OCI-LY7 (cell line): ENCODE data around the gene RASGRP1. TPM values are rescaled to one million over a fixed set of nuclear protein-coding genes. Genes with fewer than 3 reads are reported as not detected.

Experiments used
- BruUV-seq: library from RNA; stranded (reverse); fragments of 400-500 nt; replicated peaks from 2 replicates; lab custom pipeline; 2021; lab: Mats Ljungman, UMichigan
- CTCF ChIA-PET: fragments of 300-600 bp; sonication (Branson Sonifier 250); formaldehyde crosslinking; loops from one replicate; lab custom pipeline; 2022; ENCODE audit warnings: antibody characterized with exemption; ENCODE audit not compliant: unreplicated experiment; lab: Charles Lee
- POLR2A ChIA-PET: fragments of 300-600 bp; sonication (Branson Sonifier 250); formaldehyde crosslinking; loops from one replicate; lab custom pipeline; 2022; ENCODE audit warnings: antibody characterized with exemption; lab: Charles Lee
- DNase-seq: peaks from one replicate; pipeline ENCODE4 v3.0.0-alpha.2; 2015; ENCODE audit warnings: low spot score
- H2AFZ ChIP-seq: fragments of 200-600 bp; sonication (generic), shearing (Covaris generic); 2 replicates; pipeline ENCODE4 v1.6.1; 2014; ENCODE audit warnings: mild to moderate bottlenecking, antibody characterized with exemption, low read length, moderate library complexity
- H3K27ac ChIP-seq: fragments of 200-600 bp; sonication (generic); 2 replicates; pipeline ENCODE4 v1.5.1; 2014; ENCODE audit warnings: mixed run types, low read depth, mild to moderate bottlenecking, moderate library complexity, low read length, inconsistent platforms; ENCODE audit not compliant: poor library complexity, severe bottlenecking
- H3K36me3 ChIP-seq: fragments of 200-600 bp; sonication (generic); 2 replicates; pipeline ENCODE4 v1.6.1; 2014; ENCODE audit warnings: mild to moderate bottlenecking, antibody characterized with exemption, low read length, moderate library complexity, mixed read lengths; ENCODE audit not compliant: insufficient read depth
- H3K4me1 ChIP-seq: fragments of 200-600 bp; sonication (generic); 2 replicates; pipeline ENCODE4 v1.5.1; 2014; ENCODE audit warnings: mild to moderate bottlenecking, low read length; ENCODE audit not compliant: insufficient read depth, poor library complexity, severe bottlenecking
- H3K4me2 ChIP-seq: fragments of 200-600 bp; sonication (generic); 2 replicates; pipeline ENCODE4 v1.6.1; 2014; ENCODE audit warnings: mild to moderate bottlenecking, low read length
- H3K4me3 ChIP-seq: fragments of 200-600 bp; sonication (generic); 2 replicates; pipeline ENCODE4 v1.5.1; 2014; ENCODE audit warnings: mild to moderate bottlenecking, low read depth, low read length; ENCODE audit not compliant: poor library complexity, severe bottlenecking
- H3K79me2 ChIP-seq: fragments of 200-600 bp; sonication (generic); 2 replicates; pipeline ENCODE4 v1.6.1; 2016; ENCODE audit warnings: low read depth, mild to moderate bottlenecking, low read length, moderate library complexity, mixed read lengths; ENCODE audit not compliant: insufficient read depth
- H3K9me2 ChIP-seq: fragments of 200-600 bp; sonication (generic); 2 replicates; pipeline ENCODE4 v1.6.1; 2016; ENCODE audit warnings: mild to moderate bottlenecking, low read length, mixed read lengths; ENCODE audit not compliant: insufficient read depth
- H3K9me3 ChIP-seq: fragments of 200-600 bp; sonication (generic); 2 replicates; pipeline ENCODE4 v1.6.1; 2014; ENCODE audit warnings: mild to moderate bottlenecking, mixed run types, low read length, mixed read lengths
- H4K20me1 ChIP-seq: fragments of 200-600 bp; sonication (generic); 2 replicates; pipeline ENCODE4 v1.6.1; 2014; ENCODE audit warnings: mild to moderate bottlenecking, antibody characterized with exemption, low read length, moderate library complexity, mixed read lengths; ENCODE audit not compliant: insufficient read depth
- EZH2phosphoT487 ChIP-seq: fragments of 200-600 bp; sonication (generic); IDR thresholded peaks from 2 replicates; pipeline ENCODE4 v1.6.1; 2018; ENCODE audit warnings: low read depth, borderline replicate concordance, mild to moderate bottlenecking, mixed run types, antibody characterized with exemption, low read length, moderate library complexity, mixed read lengths
- intact Hi-C: fragments of 100-400 bp; cut with micrococcal nuclease; formaldehyde crosslinking; loops from one replicate; pipeline ENCODE4 v1.10.0; 2022; ENCODE audit not compliant: unreplicated experiment
- total RNA-seq, 2 experiments: library from RNA; depleted of rRNA in 1 of 2; stranded (reverse); fragments of >200 nt in 1 of 2; shearing (Covaris generic) in 1 of 2; gene quantifications; 2 replicates each; pipeline ENCODE4 v1.2.3, GENCODE V29; 2014 to 2022
- TF ChIP-seq, protein P1 (sequence below): fragments of 200-600 bp; sonication (generic); conservative IDR thresholded peaks from 2 replicates; pipeline ENCODE4 v1.5.1; 2014; ENCODE audit warnings: mild to moderate bottlenecking, antibody characterized with exemption, low read length, moderate library complexity, mixed read lengths

Gene RASGRP1
- total RNA-seq, 2 experiments from 2014 or later = 6.1 to 17.2 TPM

DNA sequence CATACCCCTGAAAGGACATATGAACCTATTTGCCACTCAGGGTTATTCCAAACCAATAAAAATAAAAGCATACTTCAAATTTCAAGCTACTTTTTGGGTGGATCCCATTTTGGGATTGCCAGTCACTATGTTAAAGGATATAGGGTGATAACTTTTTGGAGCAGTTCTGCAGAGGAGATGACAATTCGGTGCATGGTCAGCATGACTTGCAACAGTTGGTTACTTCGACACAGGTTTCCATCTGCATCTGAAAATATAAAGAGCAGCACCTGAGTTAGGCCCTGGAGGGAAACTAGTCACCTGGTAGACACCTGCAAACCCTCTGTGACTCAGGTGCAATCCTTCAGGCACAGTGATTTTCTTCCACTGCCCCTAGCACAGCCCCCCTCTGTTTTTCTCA, 38.5 kb downstream of the RASGRP1 start:
- no peak overlapping the region for H3K4me2 ChIP-seq
- no peaks in the 10 kb centered on the region for H3K9me2 ChIP-seq
- TF ChIP-seq, protein P1, sequence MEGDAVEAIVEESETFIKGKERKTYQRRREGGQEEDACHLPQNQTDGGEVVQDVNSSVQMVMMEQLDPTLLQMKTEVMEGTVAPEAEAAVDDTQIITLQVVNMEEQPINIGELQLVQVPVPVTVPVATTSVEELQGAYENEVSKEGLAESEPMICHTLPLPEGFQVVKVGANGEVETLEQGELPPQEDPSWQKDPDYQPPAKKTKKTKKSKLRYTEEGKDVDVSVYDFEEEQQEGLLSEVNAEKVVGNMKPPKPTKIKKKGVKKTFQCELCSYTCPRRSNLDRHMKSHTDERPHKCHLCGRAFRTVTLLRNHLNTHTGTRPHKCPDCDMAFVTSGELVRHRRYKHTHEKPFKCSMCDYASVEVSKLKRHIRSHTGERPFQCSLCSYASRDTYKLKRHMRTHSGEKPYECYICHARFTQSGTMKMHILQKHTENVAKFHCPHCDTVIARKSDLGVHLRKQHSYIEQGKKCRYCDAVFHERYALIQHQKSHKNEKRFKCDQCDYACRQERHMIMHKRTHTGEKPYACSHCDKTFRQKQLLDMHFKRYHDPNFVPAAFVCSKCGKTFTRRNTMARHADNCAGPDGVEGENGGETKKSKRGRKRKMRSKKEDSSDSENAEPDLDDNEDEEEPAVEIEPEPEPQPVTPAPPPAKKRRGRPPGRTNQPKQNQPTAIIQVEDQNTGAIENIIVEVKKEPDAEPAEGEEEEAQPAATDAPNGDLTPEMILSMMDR = no peak
- no peak for TF ChIP-seq EZH2phosphoT487
- ChIA-PET CTCF (no interaction called here), POLR2A (no interaction called here)
- no peaks in the 10 kb centered on the region for H3K4me1 ChIP-seq
- H3K36me3 ChIP-seq = no peaks in the 10 kb centered on the region
- BruUV-seq = no TSS peak
- H2AFZ ChIP-seq = no peak overlapping the region
- DNase-seq = no peak
- no peaks in the 10 kb centered on the region for H3K9me3 ChIP-seq
- intact Hi-C loops = no loop called here
- H3K4me3 ChIP-seq = no peak overlapping the region
- H3K27ac ChIP-seq = no peak overlapping the region
- no peaks in the 10 kb centered on the region for H4K20me1 ChIP-seq
- H3K79me2 ChIP-seq = no peaks in the 10 kb centered on the region

DNA sequence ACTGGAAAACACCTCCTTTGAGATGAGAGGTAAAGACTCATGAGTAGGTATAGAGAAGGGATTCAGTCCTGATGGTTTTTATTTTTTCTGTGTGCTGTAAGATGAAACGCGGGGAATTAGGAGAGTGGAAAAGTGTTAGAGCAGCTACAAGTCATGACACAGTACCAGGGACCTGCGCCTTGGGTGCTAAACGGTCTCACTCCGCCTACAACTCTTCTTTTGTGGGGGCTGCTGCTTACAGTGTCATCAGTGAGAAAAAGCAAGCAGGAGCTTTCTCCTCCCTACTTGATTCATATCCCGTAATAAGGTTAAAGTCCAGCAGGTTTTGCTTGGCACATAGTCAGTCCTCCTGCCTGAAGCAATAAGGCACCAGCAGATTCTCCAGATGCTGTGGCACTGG, 39.1 kb downstream of the RASGRP1 start:
- Histone ChIP-seq H3K9me3 (no peaks in the 10 kb centered on the region), H3K4me3 (no peak overlapping the region), H3K36me3 (no peaks in the 10 kb centered on the region), H3K79me2 (no peaks in the 10 kb centered on the region), H3K4me2 (no peak overlapping the region), H3K4me1 (no peaks in the 10 kb centered on the region), H3K9me2 (no peaks in the 10 kb centered on the region), H4K20me1 (no peaks in the 10 kb centered on the region), H2AFZ (no peak overlapping the region), H3K27ac (no peak overlapping the region)
- TF ChIP-seq, protein P1 = no peak
- no peak for TF ChIP-seq EZH2phosphoT487
- no peak for DNase-seq
- BruUV-seq = no TSS peak
- CTCF ChIA-PET = no interaction called here
- POLR2A ChIA-PET = interaction anchor here (1.0 kb wide), 1 partner anchor 23 kb away, joined by 3 read pairs; no protein-coding TSS in a partner anchor
- intact Hi-C loops = no loop called here

DNA sequence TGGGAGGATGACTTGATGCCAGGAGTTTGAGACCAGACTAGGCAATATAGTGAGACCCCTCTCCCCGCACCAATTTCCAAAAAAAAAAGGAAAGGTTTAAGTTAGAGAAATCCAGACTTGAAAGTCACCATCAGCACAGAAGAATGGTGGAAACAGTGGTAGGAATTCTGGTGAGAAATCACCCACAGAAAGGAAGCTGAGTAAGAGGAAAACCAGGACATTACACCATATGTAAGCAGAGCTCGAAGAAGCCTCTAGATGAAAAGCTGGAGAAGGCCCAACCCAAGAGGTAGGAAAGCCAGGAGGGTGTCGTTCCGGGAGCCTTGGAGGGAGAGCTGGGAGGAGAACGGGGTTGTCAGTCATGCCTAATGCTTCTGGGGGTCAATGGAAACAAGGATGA, 40.5 kb downstream of the RASGRP1 start:
- Histone ChIP-seq H3K27ac (no peak overlapping the region), H3K4me3 (no peak overlapping the region), H3K4me2 (no peak overlapping the region), H4K20me1 (no peaks in the 10 kb centered on the region), H2AFZ (no peak overlapping the region), H3K79me2 (no peaks in the 10 kb centered on the region), H3K9me3 (no peaks in the 10 kb centered on the region), H3K4me1 (no peaks in the 10 kb centered on the region), H3K9me2 (no peaks in the 10 kb centered on the region), H3K36me3 (no peaks in the 10 kb centered on the region)
- ChIA-PET CTCF (no interaction called here), POLR2A (no interaction called here)
- DNase-seq = no peak
- intact Hi-C loops = no loop called here
- TF ChIP-seq EZH2phosphoT487 = no peak
- TF ChIP-seq, protein P1 = no peak
- no TSS peak for BruUV-seq
